ENCODE data around the gene ZNF124. TPM values are rescaled to one million over a fixed set of nuclear protein-coding genes. Genes with fewer than 3 reads are reported as not detected.
A peak's percentile ranks its signal among the peaks of the same experiment; 100 is the strongest.

Gene ZNF124
- total and polyA plus RNA-seq, 2 experiments from 2014 or later: 23.2 to 43.9 TPM

DNA sequence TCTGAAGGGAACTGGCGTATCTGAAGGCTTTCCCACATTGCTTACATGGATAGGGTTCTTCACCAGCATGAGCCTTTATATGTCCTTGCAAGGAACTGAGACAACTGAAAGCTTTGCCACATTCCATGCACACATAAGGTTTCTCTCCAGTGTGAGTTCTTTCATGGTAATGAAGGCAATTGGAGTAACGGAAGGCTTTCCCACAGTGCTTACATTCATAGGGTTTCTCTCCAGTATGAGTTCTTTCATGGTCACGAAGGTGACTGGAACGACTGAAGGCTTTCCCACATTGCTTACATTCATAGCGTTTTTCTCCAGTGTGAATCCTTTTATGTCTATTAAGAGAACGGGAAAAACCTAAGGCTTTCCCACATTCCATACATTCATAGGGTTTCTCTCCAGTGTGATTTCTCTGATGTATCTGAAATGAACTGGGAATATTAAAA lies 15.0 kb downstream of the ZNF124 start:
- no peak for ATAC-seq
- peaks cover 95% of the 10 kb centered on the region for H3K36me3 Mint-ChIP-seq (ENCODE audit: low read depth)
- Histone ChIP-seq H2AFZ (no peak overlapping the region), H3K36me3 (ENCODE audit: insufficient read depth) (peaks cover 48% of the 10 kb centered on the region), H3K79me2 (replicated peaks; ENCODE audit: insufficient read depth) (peaks cover 79% of the 10 kb centered on the region), H3K27ac (ENCODE audit: low read depth) (no peak overlapping the region), H3K9me2 (ENCODE audit: insufficient read depth) (no peaks in the 10 kb centered on the region), H3K4me3 (no peak overlapping the region; the same call in 1 of the 2 replicates), H3K4me2 (no peak overlapping the region), H3K4me1 (ENCODE audit: insufficient read depth) (0 out of 2 replicates have a peak, but pooled peaks cover 4% of the 10 kb centered on the region), H3K27me3 (ENCODE audit: insufficient read depth) (no peaks in the 10 kb centered on the region), H4K20me1 (replicated peaks; ENCODE audit: insufficient read depth) (peaks cover 13% of the 10 kb centered on the region; the same call in 1 of the 2 replicates), H3F3A (replicated peaks; ENCODE audit: low read depth) (0 out of 2 replicates have a peak, but pooled peaks cover 6% of the 10 kb centered on the region)
- TF ChIP-seq STAT1 (IDR thresholded peaks at IDR 0.05; ENCODE audit: unreplicated experiment) (no peak), POLR2AphosphoS5 (IDR thresholded peaks at IDR 0.05; ENCODE audit: low read depth) (no peak), JUNB (IDR thresholded peaks at IDR 0.05; ENCODE audit: unreplicated experiment) (no peak)
- TF ChIP-seq, protein P1, sequence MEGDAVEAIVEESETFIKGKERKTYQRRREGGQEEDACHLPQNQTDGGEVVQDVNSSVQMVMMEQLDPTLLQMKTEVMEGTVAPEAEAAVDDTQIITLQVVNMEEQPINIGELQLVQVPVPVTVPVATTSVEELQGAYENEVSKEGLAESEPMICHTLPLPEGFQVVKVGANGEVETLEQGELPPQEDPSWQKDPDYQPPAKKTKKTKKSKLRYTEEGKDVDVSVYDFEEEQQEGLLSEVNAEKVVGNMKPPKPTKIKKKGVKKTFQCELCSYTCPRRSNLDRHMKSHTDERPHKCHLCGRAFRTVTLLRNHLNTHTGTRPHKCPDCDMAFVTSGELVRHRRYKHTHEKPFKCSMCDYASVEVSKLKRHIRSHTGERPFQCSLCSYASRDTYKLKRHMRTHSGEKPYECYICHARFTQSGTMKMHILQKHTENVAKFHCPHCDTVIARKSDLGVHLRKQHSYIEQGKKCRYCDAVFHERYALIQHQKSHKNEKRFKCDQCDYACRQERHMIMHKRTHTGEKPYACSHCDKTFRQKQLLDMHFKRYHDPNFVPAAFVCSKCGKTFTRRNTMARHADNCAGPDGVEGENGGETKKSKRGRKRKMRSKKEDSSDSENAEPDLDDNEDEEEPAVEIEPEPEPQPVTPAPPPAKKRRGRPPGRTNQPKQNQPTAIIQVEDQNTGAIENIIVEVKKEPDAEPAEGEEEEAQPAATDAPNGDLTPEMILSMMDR (conservative IDR thresholded peaks at IDR 0.05; ENCODE audit: low read depth in 2 of 2): no peak
- TF ChIP-seq, protein P2, sequence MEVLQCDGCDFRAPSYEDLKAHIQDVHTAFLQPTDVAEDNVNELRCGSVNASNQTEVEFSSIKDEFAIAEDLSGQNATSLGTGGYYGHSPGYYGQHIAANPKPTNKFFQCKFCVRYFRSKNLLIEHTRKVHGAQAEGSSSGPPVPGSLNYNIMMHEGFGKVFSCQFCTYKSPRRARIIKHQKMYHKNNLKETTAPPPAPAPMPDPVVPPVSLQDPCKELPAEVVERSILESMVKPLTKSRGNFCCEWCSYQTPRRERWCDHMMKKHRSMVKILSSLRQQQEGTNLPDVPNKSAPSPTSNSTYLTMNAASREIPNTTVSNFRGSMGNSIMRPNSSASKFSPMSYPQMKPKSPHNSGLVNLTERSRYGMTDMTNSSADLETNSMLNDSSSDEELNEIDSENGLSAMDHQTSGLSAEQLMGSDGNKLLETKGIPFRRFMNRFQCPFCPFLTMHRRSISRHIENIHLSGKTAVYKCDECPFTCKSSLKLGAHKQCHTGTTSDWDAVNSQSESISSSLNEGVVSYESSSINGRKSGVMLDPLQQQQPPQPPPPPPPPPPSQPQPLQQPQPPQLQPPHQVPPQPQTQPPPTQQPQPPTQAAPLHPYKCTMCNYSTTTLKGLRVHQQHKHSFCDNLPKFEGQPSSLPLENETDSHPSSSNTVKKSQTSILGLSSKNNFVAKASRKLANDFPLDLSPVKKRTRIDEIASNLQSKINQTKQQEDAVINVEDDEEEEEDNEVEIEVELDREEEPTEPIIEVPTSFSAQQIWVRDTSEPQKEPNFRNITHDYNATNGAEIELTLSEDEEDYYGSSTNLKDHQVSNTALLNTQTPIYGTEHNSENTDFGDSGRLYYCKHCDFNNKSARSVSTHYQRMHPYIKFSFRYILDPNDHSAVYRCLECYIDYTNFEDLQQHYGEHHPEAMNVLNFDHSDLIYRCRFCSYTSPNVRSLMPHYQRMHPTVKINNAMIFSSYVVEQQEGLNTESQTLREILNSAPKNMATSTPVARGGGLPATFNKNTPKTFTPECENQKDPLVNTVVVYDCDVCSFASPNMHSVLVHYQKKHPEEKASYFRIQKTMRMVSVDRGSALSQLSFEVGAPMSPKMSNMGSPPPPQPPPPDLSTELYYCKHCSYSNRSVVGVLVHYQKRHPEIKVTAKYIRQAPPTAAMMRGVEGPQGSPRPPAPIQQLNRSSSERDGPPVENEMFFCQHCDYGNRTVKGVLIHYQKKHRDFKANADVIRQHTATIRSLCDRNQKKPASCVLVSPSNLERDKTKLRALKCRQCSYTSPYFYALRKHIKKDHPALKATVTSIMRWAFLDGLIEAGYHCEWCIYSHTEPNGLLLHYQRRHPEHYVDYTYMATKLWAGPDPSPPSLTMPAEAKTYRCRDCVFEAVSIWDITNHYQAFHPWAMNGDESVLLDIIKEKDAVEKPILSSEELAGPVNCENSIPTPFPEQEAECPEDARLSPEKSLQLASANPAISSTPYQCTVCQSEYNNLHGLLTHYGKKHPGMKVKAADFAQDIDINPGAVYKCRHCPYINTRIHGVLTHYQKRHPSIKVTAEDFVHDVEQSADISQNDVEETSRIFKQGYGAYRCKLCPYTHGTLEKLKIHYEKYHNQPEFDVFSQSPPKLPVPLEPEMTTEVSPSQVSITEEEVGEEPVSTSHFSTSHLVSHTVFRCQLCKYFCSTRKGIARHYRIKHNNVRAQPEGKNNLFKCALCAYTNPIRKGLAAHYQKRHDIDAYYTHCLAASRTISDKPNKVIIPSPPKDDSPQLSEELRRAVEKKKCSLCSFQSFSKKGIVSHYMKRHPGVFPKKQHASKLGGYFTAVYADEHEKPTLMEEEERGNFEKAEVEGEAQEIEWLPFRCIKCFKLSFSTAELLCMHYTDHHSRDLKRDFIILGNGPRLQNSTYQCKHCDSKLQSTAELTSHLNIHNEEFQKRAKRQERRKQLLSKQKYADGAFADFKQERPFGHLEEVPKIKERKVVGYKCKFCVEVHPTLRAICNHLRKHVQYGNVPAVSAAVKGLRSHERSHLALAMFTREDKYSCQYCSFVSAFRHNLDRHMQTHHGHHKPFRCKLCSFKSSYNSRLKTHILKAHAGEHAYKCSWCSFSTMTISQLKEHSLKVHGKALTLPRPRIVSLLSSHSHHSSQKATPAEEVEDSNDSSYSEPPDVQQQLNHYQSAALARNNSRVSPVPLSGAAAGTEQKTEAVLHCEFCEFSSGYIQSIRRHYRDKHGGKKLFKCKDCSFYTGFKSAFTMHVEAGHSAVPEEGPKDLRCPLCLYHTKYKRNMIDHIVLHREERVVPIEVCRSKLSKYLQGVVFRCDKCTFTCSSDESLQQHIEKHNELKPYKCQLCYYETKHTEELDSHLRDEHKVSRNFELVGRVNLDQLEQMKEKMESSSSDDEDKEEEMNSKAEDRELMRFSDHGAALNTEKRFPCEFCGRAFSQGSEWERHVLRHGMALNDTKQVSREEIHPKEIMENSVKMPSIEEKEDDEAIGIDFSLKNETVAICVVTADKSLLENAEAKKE (CRISPR knock-in tag; IDR thresholded peaks at IDR 0.05): no peak
- peaks cover 89% of the 10 kb centered on the region for H3K9me3 Mint-ChIP-seq
- no peak overlapping the region for H3K4me3 Mint-ChIP-seq
- no peaks in the 10 kb centered on the region for H3K4me1 Mint-ChIP-seq
- no peak overlapping the region for H3K27ac Mint-ChIP-seq
- H3K27me3 Mint-ChIP-seq (ENCODE audit: insufficient read depth, low read depth, poor library complexity): peaks cover 6% of the 10 kb centered on the region
- peak; percentile 22 for DNase-seq (ENCODE audit: low spot score)

Data from GM23338 (cell line).